Mesendoderm (in vitro differentiated cells): ENCODE measurements around the gene ASCL2.

Experiments used
- DNase-seq: peaks from one replicate; pipeline ENCODE4 v3.0.0; 2013
- H2AK5ac ChIP-seq: 2 replicates; pipeline ENCODE4 v1.6.1; 2013; ENCODE audit warnings: low read length, inconsistent platforms
- H2BK120ac ChIP-seq: 2 replicates; pipeline ENCODE4 v1.6.1; 2013; ENCODE audit warnings: low read depth, mild to moderate bottlenecking, low read length, moderate library complexity, mixed read lengths
- H2BK15ac ChIP-seq: replicated peaks from 2 replicates; pipeline ENCODE4 v1.6.1; 2013; ENCODE audit warnings: low read depth, mild to moderate bottlenecking, moderate library complexity
- H2BK5ac ChIP-seq: 2 replicates; pipeline ENCODE4 v1.6.1; 2013; ENCODE audit warnings: low read length, inconsistent platforms
- H3K18ac ChIP-seq: 2 replicates; pipeline ENCODE4 v1.6.1; 2013; ENCODE audit warnings: mild to moderate bottlenecking, low read length, mixed read lengths
- H3K23ac ChIP-seq: one replicate; pipeline ENCODE4 v1.6.1; 2013; ENCODE audit warnings: low read length
- H3K27ac ChIP-seq: 2 replicates; pipeline ENCODE4 v1.5.1; 2013; ENCODE audit warnings: low read depth, mild to moderate bottlenecking, inconsistent platforms, low read length, moderate library complexity
- H3K27me3 ChIP-seq: 2 replicates; pipeline ENCODE4 v1.6.1; 2013; ENCODE audit warnings: low read length, control low read depth, mild to moderate bottlenecking, inconsistent platforms; ENCODE audit not compliant: insufficient read depth, poor library complexity
- H3K36me3 ChIP-seq: 2 replicates; pipeline ENCODE4 v1.6.1; 2013; ENCODE audit warnings: low read length, inconsistent platforms; ENCODE audit not compliant: control insufficient read depth, insufficient read depth
- H3K4ac ChIP-seq: one replicate; pipeline ENCODE4 v1.6.1; 2013; ENCODE audit warnings: low read depth, mild to moderate bottlenecking, low read length, moderate library complexity
- H3K4me1 ChIP-seq: 2 replicates; pipeline ENCODE4 v1.6.1; 2013; ENCODE audit warnings: low read depth, low read length, inconsistent platforms; ENCODE audit not compliant: control insufficient read depth
- H3K4me2 ChIP-seq: 2 replicates; pipeline ENCODE4 v1.6.1; 2013; ENCODE audit warnings: low read length
- H3K4me3 ChIP-seq: 2 replicates; pipeline ENCODE4 v1.5.1; 2013; ENCODE audit warnings: mild to moderate bottlenecking, low read length
- H3K56ac ChIP-seq: one replicate; pipeline ENCODE4 v1.6.1; 2013; ENCODE audit warnings: low read length
- H3K79me1 ChIP-seq: 2 replicates; pipeline ENCODE4 v1.6.1; 2013; ENCODE audit warnings: low read length, inconsistent platforms
- H3K79me2 ChIP-seq: 2 replicates; pipeline ENCODE4 v1.6.1; 2013; ENCODE audit warnings: mild to moderate bottlenecking, low read length; ENCODE audit not compliant: control insufficient read depth, insufficient read depth
- H3K9ac ChIP-seq: 2 replicates; pipeline ENCODE4 v1.6.1; 2013; ENCODE audit warnings: low read length, inconsistent platforms
- H4K5ac ChIP-seq: one replicate; pipeline ENCODE4 v1.6.1; 2013; ENCODE audit warnings: low read length
- H4K8ac ChIP-seq: one replicate; pipeline ENCODE4 v1.6.1; 2013; ENCODE audit warnings: low read depth, mild to moderate bottlenecking, control low read depth, low read length, moderate library complexity
- WGBS: extraction: QIAGEN DNeasy Blood & Tissue Kit; methylation state at CpG from one replicate; pipeline ENCODE4 v1.1.7; 2013; ENCODE audit warnings: low lambda C conversion rate, missing lambda C conversion rate; ENCODE audit not compliant: insufficient coverage; ENCODE audit errors: extremely low coverage; 5-methylcytosine and 5-hydroxymethylcytosine counted together

The ASCL2 gene

GRCh38 chr11:2276280-2277007 is 6.1 kb upstream of the ASCL2 start:
- Histone ChIP-seq H2BK15ac (no peak overlapping the region), H3K36me3 (no peaks in the 10 kb centered on the region), H4K5ac (no peak overlapping the region), H3K79me1 (no peaks in the 10 kb centered on the region), H2BK120ac (no peak overlapping the region), H3K9ac (no peak overlapping the region), H3K27me3 (peaks cover 9% of the 10 kb centered on the region), H3K4me1 (no peaks in the 10 kb centered on the region), H3K4me2 (no peak overlapping the region), H2AK5ac (no peak overlapping the region), H3K4ac (no peak overlapping the region), H3K4me3 (no peak overlapping the region), H3K18ac (no peak overlapping the region), H2BK5ac (no peak overlapping the region), H3K56ac (no peak overlapping the region), H3K23ac (no peak overlapping the region), H3K27ac (no peak overlapping the region), H4K8ac (no peak overlapping the region), H3K79me2 (no peaks in the 10 kb centered on the region)
- no peak for DNase-seq
- WGBS, result no CpG with 5 or more reads among the region's 14 CpGs

GRCh38 chr11:2275334-2276279 is 5.2 kb upstream of the ASCL2 start:
- DNase-seq, result no peak
- no peak overlapping the region for H3K4me3 ChIP-seq
- no peak overlapping the region for H4K5ac ChIP-seq
- WGBS, result no CpG with 5 or more reads among the region's 30 CpGs
- no peak overlapping the region for H3K4ac ChIP-seq
- H3K4me1 ChIP-seq, result no peaks in the 10 kb centered on the region
- H3K56ac ChIP-seq, result no peak overlapping the region
- no peak overlapping the region for H3K9ac ChIP-seq
- H3K79me2 ChIP-seq, result no peaks in the 10 kb centered on the region
- no peak overlapping the region for H2BK120ac ChIP-seq
- H3K23ac ChIP-seq, result no peak overlapping the region
- no peak overlapping the region for H3K4me2 ChIP-seq
- H3K79me1 ChIP-seq, result no peaks in the 10 kb centered on the region
- peaks cover 14% of the 10 kb centered on the region for H3K27me3 ChIP-seq
- H3K27ac ChIP-seq, result no peak overlapping the region
- H2AK5ac ChIP-seq, result no peak overlapping the region
- H3K18ac ChIP-seq, result no peak overlapping the region
- no peaks in the 10 kb centered on the region for H3K36me3 ChIP-seq
- H2BK5ac ChIP-seq, result no peak overlapping the region
- H4K8ac ChIP-seq, result no peak overlapping the region
- no peak overlapping the region for H2BK15ac ChIP-seq

GRCh38 chr11:2273771-2274170 is 3.4 kb upstream of the ASCL2 start:
- no peak overlapping the region for H2BK15ac ChIP-seq
- no peaks in the 10 kb centered on the region for H3K36me3 ChIP-seq
- no peak overlapping the region for H3K56ac ChIP-seq
- H3K79me1 ChIP-seq, result no peaks in the 10 kb centered on the region
- no peak overlapping the region for H3K4me2 ChIP-seq
- no peak overlapping the region for H4K8ac ChIP-seq
- no peaks in the 10 kb centered on the region for H3K4me1 ChIP-seq
- WGBS, result no CpG with 5 or more reads among the region's 12 CpGs
- H3K27me3 ChIP-seq, result peaks cover 22% of the 10 kb centered on the region
- no peak overlapping the region for H4K5ac ChIP-seq
- H3K4ac ChIP-seq, result no peak overlapping the region
- no peak overlapping the region for H3K23ac ChIP-seq
- no peak overlapping the region for H3K9ac ChIP-seq
- no peak overlapping the region for H2AK5ac ChIP-seq
- H3K79me2 ChIP-seq, result no peaks in the 10 kb centered on the region
- H3K27ac ChIP-seq, result no peak overlapping the region
- DNase-seq, result no peak
- H2BK5ac ChIP-seq, result no peak overlapping the region
- no peak overlapping the region for H3K18ac ChIP-seq
- no peak overlapping the region for H3K4me3 ChIP-seq
- no peak overlapping the region for H2BK120ac ChIP-seq

DNA sequence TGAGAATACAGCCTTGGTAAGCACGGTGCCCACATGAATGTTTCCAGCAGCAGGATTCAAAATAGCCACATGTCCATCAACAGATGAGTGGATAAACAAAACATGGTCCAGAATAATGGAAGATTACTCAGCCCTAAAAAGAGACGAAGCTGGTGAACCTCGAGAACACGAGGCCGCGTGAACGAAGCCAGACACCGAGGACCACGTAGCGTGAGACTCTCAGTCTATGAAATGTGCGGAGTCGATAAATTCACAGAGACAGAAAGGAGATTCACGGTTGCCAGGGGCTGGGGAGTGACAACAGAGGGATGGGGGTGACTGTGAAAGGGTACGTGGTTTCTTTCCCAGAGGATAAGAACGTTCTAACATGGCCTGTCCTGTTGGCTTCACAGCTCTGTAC is 2.9 kb upstream of the ASCL2 start:
- Histone ChIP-seq H3K36me3 (no peaks in the 10 kb centered on the region), H2BK120ac (no peak overlapping the region), H3K4me3 (no peak overlapping the region), H3K18ac (no peak overlapping the region), H2BK15ac (no peak overlapping the region), H2BK5ac (no peak overlapping the region), H4K5ac (no peak overlapping the region), H3K4ac (no peak overlapping the region), H2AK5ac (no peak overlapping the region), H3K9ac (no peak overlapping the region), H3K23ac (no peak overlapping the region), H3K79me1 (no peaks in the 10 kb centered on the region), H3K4me2 (no peak overlapping the region), H3K27ac (no peak overlapping the region), H3K56ac (no peak overlapping the region), H3K27me3 (peaks cover 25% of the 10 kb centered on the region), H3K79me2 (no peaks in the 10 kb centered on the region), H4K8ac (no peak overlapping the region), H3K4me1 (no peaks in the 10 kb centered on the region)
- WGBS, result no CpG with 5 or more reads among the region's 15 CpGs
- DNase-seq, result no peak

DNA sequence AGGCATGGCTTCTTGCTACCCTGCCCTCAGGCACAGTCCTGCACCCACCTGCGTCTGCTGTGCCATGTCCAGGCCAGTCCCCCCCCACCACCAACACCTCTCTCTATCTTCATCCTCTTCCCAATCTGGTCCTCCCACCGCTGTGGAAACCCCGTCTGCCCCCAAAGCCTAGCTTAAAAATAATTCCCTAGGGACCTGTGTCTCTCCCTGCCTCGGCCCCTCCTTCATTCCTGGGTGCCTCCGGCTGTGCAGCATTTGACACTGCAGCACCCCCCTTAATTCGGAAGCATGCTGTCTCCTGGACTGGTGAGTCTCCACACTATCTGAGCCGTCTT is 2.5 kb upstream of the ASCL2 start:
- Histone ChIP-seq H3K4me2 (no peak overlapping the region), H3K4me1 (no peaks in the 10 kb centered on the region), H3K27me3 (peaks cover 28% of the 10 kb centered on the region), H2BK120ac (no peak overlapping the region), H2AK5ac (no peak overlapping the region), H3K79me1 (no peaks in the 10 kb centered on the region), H3K36me3 (no peaks in the 10 kb centered on the region), H3K79me2 (no peaks in the 10 kb centered on the region), H3K4ac (no peak overlapping the region), H2BK15ac (no peak overlapping the region), H3K9ac (no peak overlapping the region), H3K18ac (no peak overlapping the region), H2BK5ac (no peak overlapping the region), H3K4me3 (no peak overlapping the region), H3K27ac (no peak overlapping the region), H3K56ac (no peak overlapping the region), H4K5ac (no peak overlapping the region), H4K8ac (no peak overlapping the region), H3K23ac (no peak overlapping the region)
- DNase-seq, result no peak
- WGBS, result no CpG with 5 or more reads among the region's 7 CpGs
